H1 (cell line): Measurements from ENCODE around the gene HPD. TPM values are rescaled to one million over a fixed set of nuclear protein-coding genes. Genes with fewer than 3 reads are reported as not detected.
A peak's percentile ranks its signal among the peaks of the same experiment; 100 is the strongest.

Source experiments
- CTCF ChIA-PET: fragments of 300-600 bp; sonication (Branson Sonifier 250); formaldehyde crosslinking; loops from one replicate; lab custom pipeline; 2021; ENCODE audit not compliant: partially characterized antibody; lab: Charles Lee
- POLR2A ChIA-PET: fragments of 300-600 bp; sonication (Branson Sonifier 250); formaldehyde crosslinking; loops from one replicate; lab custom pipeline; 2021; ENCODE audit warnings: inconsistent platforms; ENCODE audit not compliant: partially characterized antibody; lab: Charles Lee
- DNase-seq, 2 experiments: peaks; one replicate each; pipeline versions ENCODE4 v3.0.0 to v3.0.0-alpha.2; 2010 to 2022; ENCODE audit warnings: low spot score in 2 of 2, low read depth in 1 of 2, mixed read lengths in 1 of 2
- FAIRE-seq: peaks from 2 replicates; lab custom pipeline; 2011; peaks lifted over from hg19 to GRCh38; lab: Jason Lieb, UNC
- H2AFZ ChIP-seq: 2 replicates; pipeline ENCODE4 v1.8.1; 2012; ENCODE audit warnings: low read length, inconsistent platforms
- H2AK5ac ChIP-seq: 2 replicates; pipeline ENCODE4 v1.6.1; 2013; ENCODE audit warnings: low read depth, low read length
- H2BK120ac ChIP-seq: replicated peaks from 2 replicates; pipeline ENCODE3; 2013; ENCODE audit warnings: low read depth, low read length, inconsistent platforms
- H2BK12ac ChIP-seq: 2 replicates; pipeline ENCODE4 v1.6.1; 2013; ENCODE audit warnings: low read depth, low read length
- H2BK15ac ChIP-seq: 2 replicates; pipeline ENCODE4 v1.6.1; 2013; ENCODE audit warnings: low read length
- H2BK20ac ChIP-seq: 2 replicates; pipeline ENCODE4 v1.6.1; 2013; ENCODE audit warnings: low read length
- H2BK5ac ChIP-seq: 2 replicates; pipeline ENCODE4 v1.6.1; 2013; ENCODE audit warnings: low read depth, low read length
- H3K14ac ChIP-seq: 2 replicates; pipeline ENCODE4 v1.6.1; 2013; ENCODE audit warnings: inconsistent platforms; ENCODE audit not compliant: insufficient read length
- H3K18ac ChIP-seq: 2 replicates; pipeline ENCODE4 v1.6.1; 2013; ENCODE audit warnings: low read length; ENCODE audit errors: extremely low read depth
- H3K23ac ChIP-seq: 2 replicates; pipeline ENCODE4 v1.6.1; 2013; ENCODE audit warnings: inconsistent platforms; ENCODE audit not compliant: insufficient read length
- H3K23me2 ChIP-seq: 2 replicates; pipeline ENCODE4 v1.6.1; 2013; ENCODE audit warnings: low read depth, low read length
- H3K27ac ChIP-seq: 2 replicates; pipeline ENCODE4 v1.6.1; 2011; ENCODE audit warnings: low read depth, low read length, inconsistent platforms
- H3K27me3 ChIP-seq, 4 experiments: replicated peaks in 1 of 4; 1 replicate in 1 of 4; 2 replicates in 3 of 4; pipeline versions ENCODE4 v1.6.1 to v1.8.1; 2011 to 2013; ENCODE audit warnings: low read length in 3 of 4, mild to moderate bottlenecking in 3 of 4, inconsistent platforms in 2 of 4, mixed read lengths in 2 of 4, moderate library complexity in 1 of 4; ENCODE audit not compliant: control insufficient read depth in 3 of 4, insufficient read depth in 3 of 4; ENCODE audit errors: extremely low read depth in 1 of 4
- H3K36me3 ChIP-seq, 4 experiments: 2 replicates each; pipeline versions ENCODE4 v1.6.1 to v1.8.1; 2011 to 2013; ENCODE audit warnings: mild to moderate bottlenecking in 4 of 4, low read length in 3 of 4, moderate library complexity in 2 of 4, control low read depth in 1 of 4, inconsistent platforms in 1 of 4; ENCODE audit not compliant: insufficient read depth in 4 of 4, control insufficient read depth in 2 of 4
- H3K4ac ChIP-seq: replicated peaks from 2 replicates; pipeline ENCODE3; 2013; ENCODE audit warnings: low read length, low read depth, mixed read lengths, inconsistent platforms; ENCODE audit not compliant: insufficient read length
- H3K4me1 ChIP-seq, 4 experiments: replicated peaks in 1 of 4; 1 replicate in 1 of 4; 2 replicates in 3 of 4; pipeline versions ENCODE4 v1.6.1 to v1.8.1; 2011 to 2013; ENCODE audit warnings: low read length in 3 of 4, inconsistent platforms in 2 of 4, mixed read lengths in 1 of 4; ENCODE audit not compliant: insufficient read depth in 4 of 4, control insufficient read depth in 3 of 4
- H3K4me2 ChIP-seq, 2 experiments: 2 replicates each; pipeline versions ENCODE4 v1.6.1 to v1.8.1; 2011 to 2013; ENCODE audit warnings: low read depth in 2 of 2, low read length in 2 of 2, control low read depth in 1 of 2, inconsistent platforms in 1 of 2, mild to moderate bottlenecking in 1 of 2; ENCODE audit not compliant: insufficient read depth in 1 of 2
- H3K4me3 ChIP-seq, 4 experiments: fragments of 200-600, 300-600 bp in 1 of 4; sonication (generic), shearing (Covaris generic), sonication (Bioruptor Twin) in 1 of 4; 2 replicates each; pipeline versions ENCODE4 v1.5.1 to v1.8.1; 2011 to 2016; ENCODE audit warnings: low read length in 4 of 4, low read depth in 3 of 4, control low read depth in 2 of 4, inconsistent platforms in 2 of 4, mild to moderate bottlenecking in 2 of 4, mixed read lengths in 1 of 4, moderate library complexity in 1 of 4; ENCODE audit not compliant: insufficient read depth in 2 of 4; ENCODE audit errors: extremely low read depth in 1 of 4
- H3K56ac ChIP-seq: replicated peaks from 2 replicates; pipeline ENCODE3; 2013; ENCODE audit warnings: low read depth, mild to moderate bottlenecking, mixed read lengths, low read length, inconsistent platforms; ENCODE audit not compliant: insufficient read length
- H3K79me1 ChIP-seq: 2 replicates; pipeline ENCODE4 v1.6.1; 2013; ENCODE audit warnings: low read depth, low read length, control low read depth
- H3K79me2 ChIP-seq, 2 experiments: 2 replicates each; pipeline versions ENCODE4 v1.6.1 to v1.8.1; 2012 to 2013; ENCODE audit warnings: low read length in 2 of 2, mild to moderate bottlenecking in 2 of 2, inconsistent platforms in 1 of 2; ENCODE audit not compliant: insufficient read depth in 2 of 2, control insufficient read depth in 1 of 2
- H3K9ac ChIP-seq, 4 experiments: replicated peaks in 1 of 4; 1 replicate in 1 of 4; 2 replicates in 3 of 4; pipeline versions ENCODE4 v1.6.1 to v1.8.1; 2011 to 2013; ENCODE audit warnings: low read depth in 3 of 4, low read length in 3 of 4, control low read depth in 2 of 4, mild to moderate bottlenecking in 2 of 4, moderate library complexity in 2 of 4, inconsistent platforms in 1 of 4; ENCODE audit errors: extremely low read depth in 1 of 4
- H3K9me3 ChIP-seq, 2 experiments: 2 replicates each; pipeline versions ENCODE4 v1.6.1 to v1.8.1; 2012 to 2013; ENCODE audit warnings: mild to moderate bottlenecking in 2 of 2, moderate library complexity in 2 of 2, control low read depth in 1 of 2, inconsistent platforms in 1 of 2, low read depth in 1 of 2, low read length in 1 of 2, mixed read lengths in 1 of 2; ENCODE audit not compliant: insufficient read depth in 2 of 2
- H4K20me1 ChIP-seq, 2 experiments: replicated peaks in 1 of 2; 2 replicates each; pipeline versions ENCODE3 to v1.8.1; 2011 to 2013; ENCODE audit warnings: inconsistent platforms in 2 of 2, low read length in 2 of 2, mild to moderate bottlenecking in 1 of 2; ENCODE audit not compliant: insufficient read depth in 2 of 2, control insufficient read depth in 1 of 2
- H4K5ac ChIP-seq: 2 replicates; pipeline ENCODE4 v1.6.1; 2013; ENCODE audit warnings: low read length, low read depth, mixed read lengths, inconsistent platforms; ENCODE audit not compliant: insufficient read length
- H4K8ac ChIP-seq: 2 replicates; pipeline ENCODE4 v1.8.0; 2013; ENCODE audit warnings: mild to moderate bottlenecking, moderate library complexity, low read length, inconsistent platforms; ENCODE audit not compliant: insufficient read depth; ENCODE audit errors: extremely low read depth
- H4K91ac ChIP-seq: replicated peaks from 2 replicates; pipeline ENCODE3; 2013; ENCODE audit warnings: low read length, mixed read lengths, inconsistent platforms; ENCODE audit not compliant: insufficient read length
- BRCA1 ChIP-seq: IDR thresholded peaks from 2 replicates; pipeline ENCODE4 v1.6.1; 2012; ENCODE audit warnings: low read depth, low read length, improper control_type of control experiment
- CTBP2 ChIP-seq: IDR thresholded peaks from 2 replicates; pipeline ENCODE4 v1.7.0; 2011; ENCODE audit warnings: borderline replicate concordance, mild to moderate bottlenecking, moderate library complexity, mixed read lengths, low read length; ENCODE audit not compliant: insufficient read depth, insufficient read length
- KDM4A ChIP-seq: IDR thresholded peaks from one replicate; pipeline ENCODE4 v1.7.1; 2012; ENCODE audit warnings: low read depth, mild to moderate bottlenecking, moderate library complexity, low read length, inconsistent platforms; ENCODE audit not compliant: severe bottlenecking
- PHF8 ChIP-seq: fragments of 200-600 bp; sonication (generic); conservative IDR thresholded peaks from 2 replicates; pipeline ENCODE4 v1.7.1; 2012; ENCODE audit warnings: low read depth, mild to moderate bottlenecking, inconsistent platforms, low read length, moderate library complexity
- RBBP5 ChIP-seq: IDR thresholded peaks from 2 replicates; pipeline ENCODE4 v1.7.1; 2012; ENCODE audit warnings: low read depth, mild to moderate bottlenecking, inconsistent platforms, low read length, moderate library complexity, borderline replicate concordance
- RXRA ChIP-seq: IDR thresholded peaks from 2 replicates; pipeline ENCODE4 v1.6.1; 2011; ENCODE audit warnings: low read depth, mild to moderate bottlenecking, low read length, moderate library complexity; ENCODE audit not compliant: insufficient read depth
- SIX5 ChIP-seq: IDR thresholded peaks from 2 replicates; pipeline ENCODE4 v1.6.1; 2011; ENCODE audit warnings: mild to moderate bottlenecking, low read depth, low read length
- TBP ChIP-seq: IDR thresholded peaks from 2 replicates; pipeline ENCODE4 v1.6.1; 2011; ENCODE audit warnings: low read depth, low read length, improper control_type of control experiment
- WGBS, 2 experiments: shearing (Covaris generic) in 1 of 2; methylation state at CpG; one replicate each; pipeline versions ENCODE4 v1.1.6 to v1.1.7; 2013 to 2015; ENCODE audit warnings: low lambda C conversion rate in 2 of 2, mixed read lengths in 2 of 2, inconsistent platforms in 1 of 2, low coverage in 1 of 2, missing lambda C conversion rate in 1 of 2; ENCODE audit not compliant: insufficient replicate concordance in 2 of 2, insufficient coverage in 1 of 2, insufficient read length in 1 of 2; ENCODE audit errors: extremely low coverage in 1 of 2, missing lambda C conversion rate in 1 of 2; 5-methylcytosine and 5-hydroxymethylcytosine counted together
- polyA plus RNA-seq, 7 experiments: library from polyadenylated mRNA; depleted of rRNA in 3 of 7; stranded (reverse) in 5 of 7; unstranded in 2 of 7; fragments of >200 nt in 5 of 7; fragments of 200-250 nt in 2 of 7; gene quantifications; 1 replicate in 5 of 7; 2 replicates in 1 of 7; 4 replicates in 1 of 7; pipeline versions ENCODE4 v1.2.1 to v1.2.3, GENCODE V29; 2011 to 2013; ENCODE audit warnings: missing spikeins in 2 of 7, mixed read lengths in 2 of 7
- total RNA-seq: library from RNA; stranded (reverse); fragmentation: NEBNext Ultra II Directional; extraction: Animal tissue kit (Norgen Biotek cat#: 25700); gene quantifications from 2 replicates; pipeline ENCODE4 v1.2.1, GENCODE V29; 2021
- TF ChIP-seq, protein P1 (sequence below): IDR thresholded peaks from 2 replicates; pipeline ENCODE4 v1.6.1; 2012; ENCODE audit warnings: low read length, inconsistent platforms

Gene HPD
- total and polyA plus RNA-seq, 2 of the 8 experiments (the other 6 are each of a cell fraction or from before 2014, with no cell fraction given): 0.48 to 0.56 TPM

DNA sequence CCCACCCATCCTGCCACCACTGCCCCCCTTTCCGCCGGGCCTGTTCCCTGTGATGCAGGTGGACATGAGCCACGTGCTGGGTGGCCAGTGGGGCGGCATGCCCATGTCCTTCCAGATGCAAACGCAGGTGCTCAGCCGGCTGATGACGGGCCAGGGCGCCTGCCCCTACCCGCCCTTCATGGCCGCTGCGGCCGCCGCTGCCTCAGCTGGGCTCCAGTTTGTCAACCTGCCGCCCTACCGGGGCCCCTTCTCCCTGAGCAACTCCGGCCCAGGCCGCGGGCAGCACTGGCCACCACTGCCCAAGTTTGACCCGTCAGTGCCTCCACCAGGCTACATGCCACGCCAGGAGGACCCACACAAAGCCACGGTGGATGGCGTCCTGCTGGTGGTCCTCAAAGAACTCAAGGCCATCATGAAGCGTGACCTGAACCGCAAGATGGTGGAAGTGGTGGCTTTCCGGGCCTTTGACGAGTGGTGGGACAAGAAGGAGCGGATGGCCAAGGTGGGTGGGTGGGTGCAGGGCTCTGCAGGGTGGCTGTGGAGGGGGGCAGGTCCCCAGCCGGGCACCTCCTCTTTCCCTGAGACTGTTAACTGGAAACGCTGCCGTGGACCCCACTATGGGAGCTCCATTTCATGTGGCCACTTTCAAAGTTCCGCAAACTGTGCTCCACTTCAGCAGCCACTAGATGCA is 44.1 kb downstream of the HPD start:
- no peak overlapping the region for H2AFZ ChIP-seq
- ChIA-PET CTCF (interaction anchor here (0.6 to 14.5 kb wide), 5 partner anchors 12 to 336 kb away, joined by 3 to 163 read pairs (median 5); partner anchors contain the start of gene RHOF), POLR2A (interaction anchor here (1.8 to 2.4 kb wide), 6 partner anchors 8 to 20 kb away, joined by 6 to 12 read pairs (median 8); no protein-coding TSS in a partner anchor)
- peaks cover 0 to 28% of the 10 kb centered on the region in 2 experiments; a peak in 2 of 4 replicates for H3K79me2 ChIP-seq
- no peak overlapping the region for H3K14ac ChIP-seq
- peaks cover 4 to 46% (median 25%) of the 10 kb centered on the region in 4 experiments for H3K36me3 ChIP-seq
- H2BK20ac ChIP-seq: no peak overlapping the region
- no peak overlapping the region for H3K4me2 ChIP-seq
- FAIRE-seq (no peak), DNase-seq (no peak)
- peaks cover 9% of the 10 kb centered on the region for H3K23me2 ChIP-seq
- H3K9ac ChIP-seq: no peak overlapping the region
- no peaks in the 10 kb centered on the region for H3K27me3 ChIP-seq
- peaks cover 0 to 12% of the 10 kb centered on the region in 2 experiments for H4K20me1 ChIP-seq
- no peak overlapping the region; the same call in 1 of the 2 replicates for H4K8ac ChIP-seq
- no peak overlapping the region for H2BK12ac ChIP-seq
- H3K9me3 ChIP-seq: no peaks in the 10 kb centered on the region
- no peak overlapping the region for H4K91ac ChIP-seq
- H4K5ac ChIP-seq: no peak overlapping the region
- H2AK5ac ChIP-seq: no peak overlapping the region
- no peak overlapping the region for H3K18ac ChIP-seq
- H3K4me3 ChIP-seq: no peak overlapping the region
- H3K79me1 ChIP-seq: peaks cover 10% of the 10 kb centered on the region
- H2BK120ac ChIP-seq: no peak overlapping the region
- H3K27ac ChIP-seq: no peak overlapping the region; the same call in 1 of the 2 replicates
- no peak overlapping the region for H3K4ac ChIP-seq
- H2BK5ac ChIP-seq: no peak overlapping the region
- peak overlapping the region; percentile 88; the same call in 1 of the 2 replicates for H2BK15ac ChIP-seq
- no peak overlapping the region for H3K23ac ChIP-seq
- H3K4me1 ChIP-seq: peaks cover 4 to 23% (median 14%) of the 10 kb centered on the region in 4 experiments
- WGBS, 2 experiments: 91% methylated on average over 25 of the region's 31 CpGs; no CpG with 5 or more reads in 1 of the 2 experiments
- no peak overlapping the region for H3K56ac ChIP-seq
- TF ChIP-seq PHF8: no peak
- TF ChIP-seq CTBP2: no peak
- no peak for TF ChIP-seq RBBP5
- TF ChIP-seq RXRA: no peak
- TF ChIP-seq, protein P1, sequence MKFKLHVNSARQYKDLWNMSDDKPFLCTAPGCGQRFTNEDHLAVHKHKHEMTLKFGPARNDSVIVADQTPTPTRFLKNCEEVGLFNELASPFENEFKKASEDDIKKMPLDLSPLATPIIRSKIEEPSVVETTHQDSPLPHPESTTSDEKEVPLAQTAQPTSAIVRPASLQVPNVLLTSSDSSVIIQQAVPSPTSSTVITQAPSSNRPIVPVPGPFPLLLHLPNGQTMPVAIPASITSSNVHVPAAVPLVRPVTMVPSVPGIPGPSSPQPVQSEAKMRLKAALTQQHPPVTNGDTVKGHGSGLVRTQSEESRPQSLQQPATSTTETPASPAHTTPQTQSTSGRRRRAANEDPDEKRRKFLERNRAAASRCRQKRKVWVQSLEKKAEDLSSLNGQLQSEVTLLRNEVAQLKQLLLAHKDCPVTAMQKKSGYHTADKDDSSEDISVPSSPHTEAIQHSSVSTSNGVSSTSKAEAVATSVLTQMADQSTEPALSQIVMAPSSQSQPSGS: no peak
- no peak for TF ChIP-seq TBP
- TF ChIP-seq KDM4A: no peak
- TF ChIP-seq BRCA1: no peak
- TF ChIP-seq SIX5: no peak
